Vagina (tissue), 2 donors: ENCODE results near the gene SLC38A2.

Experiments used
- POLR2A ChIP-seq, 2 donors: fragments of 450-650 bp; IDR thresholded peaks; one replicate each; pipeline ENCODE4 v1.6.1; 2017; ENCODE audit warnings: antibody characterized with exemption in 2 of 2, mild to moderate bottlenecking in 2 of 2, moderate library complexity in 2 of 2
- TF ChIP-seq, protein P1 (sequence below), 3 experiments: fragments of 450-650 bp in 2 of 3; fragments of 200-600 bp in 1 of 3; sonication (generic) in 1 of 3; IDR thresholded peaks; one replicate each; pipeline ENCODE4 v1.5.1; 2017 to 2019; ENCODE audit warnings: antibody characterized with exemption in 3 of 3, mild to moderate bottlenecking in 2 of 3, moderate library complexity in 2 of 3

GRCh38 chr12:46351886-46352650, 20.5 kb downstream of the SLC38A2 start:
- no peak for TF ChIP-seq POLR2A (IDR thresholded peaks at IDR 0.05)
- TF ChIP-seq, protein P1, sequence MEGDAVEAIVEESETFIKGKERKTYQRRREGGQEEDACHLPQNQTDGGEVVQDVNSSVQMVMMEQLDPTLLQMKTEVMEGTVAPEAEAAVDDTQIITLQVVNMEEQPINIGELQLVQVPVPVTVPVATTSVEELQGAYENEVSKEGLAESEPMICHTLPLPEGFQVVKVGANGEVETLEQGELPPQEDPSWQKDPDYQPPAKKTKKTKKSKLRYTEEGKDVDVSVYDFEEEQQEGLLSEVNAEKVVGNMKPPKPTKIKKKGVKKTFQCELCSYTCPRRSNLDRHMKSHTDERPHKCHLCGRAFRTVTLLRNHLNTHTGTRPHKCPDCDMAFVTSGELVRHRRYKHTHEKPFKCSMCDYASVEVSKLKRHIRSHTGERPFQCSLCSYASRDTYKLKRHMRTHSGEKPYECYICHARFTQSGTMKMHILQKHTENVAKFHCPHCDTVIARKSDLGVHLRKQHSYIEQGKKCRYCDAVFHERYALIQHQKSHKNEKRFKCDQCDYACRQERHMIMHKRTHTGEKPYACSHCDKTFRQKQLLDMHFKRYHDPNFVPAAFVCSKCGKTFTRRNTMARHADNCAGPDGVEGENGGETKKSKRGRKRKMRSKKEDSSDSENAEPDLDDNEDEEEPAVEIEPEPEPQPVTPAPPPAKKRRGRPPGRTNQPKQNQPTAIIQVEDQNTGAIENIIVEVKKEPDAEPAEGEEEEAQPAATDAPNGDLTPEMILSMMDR (IDR thresholded peaks at IDR 0.05) = no peak
